GM13977 (cell line): ENCODE measurements around the gene RASA4B.

ENCODE experiments used
- DNase-seq: peaks from one replicate; pipeline ENCODE4 v3.0.0; 2012; ENCODE audit warnings: low spot score
- CTCF ChIP-seq: IDR thresholded peaks from 2 replicates; pipeline ENCODE4 v1.5.1; 2012; ENCODE audit warnings: mild to moderate bottlenecking, control low read depth; ENCODE audit not compliant: insufficient read depth; ENCODE audit errors: extremely low read depth, missing control alignments
- in situ Hi-C: fragments of 300-500 bp; cut with MboI; formaldehyde crosslinking; loops from one replicate; pipeline ENCODE4 v1.12.0; 2022; ENCODE audit warnings: low sequenced_read_pairs, low pct_unique_long_range_greater_than_20kb, mixed read lengths, inconsistent platforms; ENCODE audit not compliant: unreplicated experiment

Gene RASA4B

GRCh38 chr7:102464577-102465280, 52.8 kb downstream of the RASA4B start, which contains the start of the genes ALKBH4 and LRWD1:
TSS of gene ALKBH4 (minus strand) at chr7:102464863. CDS start at chr7:102464836, 27 bp downstream.
TSS of gene LRWD1 (plus strand) at chr7:102464984. CDS start at chr7:102465081, 97 bp downstream.
- DNase-seq, result peak; percentile 100
- in situ Hi-C loops, result loop anchor here (5.0 kb wide), 1 partner anchor 62 kb away; no protein-coding TSS in a partner anchor
- TF ChIP-seq CTCF, result peak; percentile 26

GRCh38 chr7:102463841-102464576, 53.6 kb downstream of the RASA4B start:
- in situ Hi-C loops, result no loop called here
- TF ChIP-seq CTCF, result no peak
- peak; percentile 54 for DNase-seq

- in situ Hi-C loops, result no loop called here
- TF ChIP-seq CTCF, result no peak
Measured at GRCh38 chr7:102460467-102460866, 57.1 kb downstream of the RASA4B start.

GRCh38 chr7:102459221-102459844, 58.2 kb downstream of the RASA4B start:
- peak; percentile 15 for DNase-seq
- in situ Hi-C loops, result no loop called here
- TF ChIP-seq CTCF, result no peak

More at GRCh38 chr7:102460467-102460866, 57.1 kb downstream of the RASA4B start:
- DNase-seq, result peak; percentile 20

- peak; percentile 17 for DNase-seq
- in situ Hi-C loops, result no loop called here
- TF ChIP-seq CTCF, result no peak
Measured at GRCh38 chr7:102457352-102457924, 60.1 kb downstream of the RASA4B start.

GRCh38 chr7:102456327-102456726, 61.2 kb downstream of the RASA4B start:
- peak; percentile 12 for DNase-seq
- no peak for TF ChIP-seq CTCF
- in situ Hi-C loops, result no loop called here
